WTC11 (cell line): ENCODE measurements around the gene USP49. TPM values are rescaled to one million over a fixed set of nuclear protein-coding genes. Genes with fewer than 3 reads are reported as not detected.

Experiments used
- ATAC-seq: fragments of 200-7000 bp; cut with Tn5 transposase; 2 replicates; pipeline ENCODE4 v1.10.0; 2021; ENCODE audit warnings: mild to moderate bottlenecking, moderate library complexity
- CTCF ChIA-PET: fragments of 300-600 bp; sonication (Branson Sonifier 250); formaldehyde crosslinking; loops from one replicate; lab custom pipeline; 2021; ENCODE audit warnings: antibody characterized with exemption; lab: Charles Lee
- POLR2A ChIA-PET: fragments of 350-600 bp; sonication (Branson Sonifier 250); formaldehyde crosslinking; loops from one replicate; lab custom pipeline; 2021; ENCODE audit warnings: antibody characterized with exemption; lab: Charles Lee
- DNase-seq: peaks from one replicate; pipeline ENCODE4 v3.0.0; 2021; ENCODE audit warnings: low spot score
- H3K27ac Mint-ChIP-seq: 2 replicates; pipeline ENCODE4 v1.8.0; 2021; ENCODE audit warnings: mixed read lengths
- H3K27me3 Mint-ChIP-seq: 2 replicates; pipeline ENCODE4 v1.8.0; 2021; ENCODE audit warnings: low read depth, mild to moderate bottlenecking, moderate library complexity, mixed read lengths
- H3K36me3 Mint-ChIP-seq: 2 replicates; pipeline ENCODE4 v1.8.0; 2021; ENCODE audit warnings: mixed read lengths
- H3K4me1 Mint-ChIP-seq: 2 replicates; pipeline ENCODE4 v1.8.0; 2022; ENCODE audit warnings: mixed read lengths
- H3K4me3 Mint-ChIP-seq: 2 replicates; pipeline ENCODE4 v1.8.0; 2021; ENCODE audit warnings: mild to moderate bottlenecking, moderate library complexity, mixed read lengths
- H3K9me3 Mint-ChIP-seq: 2 replicates; pipeline ENCODE4 v1.8.0; 2021; ENCODE audit warnings: mixed read lengths
- ARID4B ChIP-seq: sonication (generic); formaldehyde crosslinking; IDR thresholded peaks from 2 replicates; pipeline ENCODE4 v1.8.0; 2023; ENCODE audit warnings: missing genetic modification reagents, mild to moderate bottlenecking, borderline replicate concordance
- CBFB ChIP-seq: sonication (generic); formaldehyde crosslinking; IDR thresholded peaks from 2 replicates; pipeline ENCODE4 v1.8.1; 2022; ENCODE audit warnings: mild to moderate bottlenecking, low read depth, missing genetic modification reagents
- CDX4 ChIP-seq: fragments of 250-450 bp; sonication (Bioruptor Pico); IDR thresholded peaks from 2 replicates; pipeline ENCODE4 v1.9.0; 2021; ENCODE audit warnings: moderate library complexity, mild to moderate bottlenecking, inconsistent platforms, borderline replicate concordance
- CREB1 ChIP-seq: sonication (generic); formaldehyde crosslinking; IDR thresholded peaks from 2 replicates; pipeline ENCODE4 v1.8.0; 2023; ENCODE audit warnings: mild to moderate bottlenecking, missing genetic modification reagents
- ERG ChIP-seq: fragments of 250-450 bp; sonication (Bioruptor Pico); IDR thresholded peaks from 2 replicates; pipeline ENCODE4 v1.8.0; 2021; ENCODE audit warnings: mild to moderate bottlenecking
- FOXJ3 ChIP-seq: sonication (generic); formaldehyde crosslinking; IDR thresholded peaks from 2 replicates; pipeline ENCODE4 v1.9.0; 2021; ENCODE audit warnings: missing genetic modification reagents, mild to moderate bottlenecking, borderline replicate concordance
- FOXP1 ChIP-seq: sonication (generic); formaldehyde crosslinking; IDR thresholded peaks from 2 replicates; pipeline ENCODE4 v1.8.0; 2022; ENCODE audit warnings: missing genetic modification reagents, mild to moderate bottlenecking, moderate library complexity, borderline replicate concordance
- IRF2 ChIP-seq: sonication (generic); formaldehyde crosslinking; IDR thresholded peaks from 2 replicates; pipeline ENCODE4 v1.8.0; 2022; ENCODE audit warnings: low read depth, missing genetic modification reagents, borderline replicate concordance
- NFE2L1 ChIP-seq: sonication (generic); formaldehyde crosslinking; IDR thresholded peaks from 2 replicates; pipeline ENCODE4 v1.8.1; 2023; ENCODE audit warnings: missing genetic modification reagents
- PRDM15 ChIP-seq: sonication (generic); formaldehyde crosslinking; IDR thresholded peaks from 2 replicates; pipeline ENCODE4 v1.8.0; 2022; ENCODE audit warnings: missing genetic modification reagents
- PRRX2 ChIP-seq: fragments of 250-450 bp; sonication (Bioruptor Pico); IDR thresholded peaks from 2 replicates; pipeline ENCODE4 v1.8.0; 2021; ENCODE audit warnings: mild to moderate bottlenecking
- USF2 ChIP-seq: sonication (generic); formaldehyde crosslinking; IDR thresholded peaks from 2 replicates; pipeline ENCODE4 v1.8.1; 2023; ENCODE audit warnings: mild to moderate bottlenecking, missing genetic modification reagents, moderate library complexity
- ZNF532 ChIP-seq: fragments of 250-450 bp; sonication (Bioruptor Pico); IDR thresholded peaks from 2 replicates; pipeline ENCODE4 v1.9.0; 2021; ENCODE audit warnings: mild to moderate bottlenecking, borderline replicate concordance
- total RNA-seq: library from RNA; stranded (reverse); gene quantifications from 3 replicates; pipeline ENCODE4 v1.2.3, GENCODE V29; 2021

The USP49 gene
- total RNA-seq, 1 experiment from 2014 or later, result 18.4 TPM

- TF ChIP-seq FOXP1, result no peak
- TF ChIP-seq ZNF532, result no peak
- TF ChIP-seq PRRX2 (CRISPR knock-in tag), result no peak
- TF ChIP-seq FOXJ3 (CRISPR knock-in tag), result no peak
- TF ChIP-seq, all 79 proteins: peak for 0
Measured at GRCh38 chr6:41843178-41843577, 52.0 kb downstream of the USP49 start (continued).

- no peak for TF ChIP-seq CBFB (CRISPR knock-in tag)
- no peak for TF ChIP-seq USF2 (CRISPR knock-in tag)
- TF ChIP-seq IRF2 (CRISPR knock-in tag), result no peak
- TF ChIP-seq CDX4, result no peak
- no peak for TF ChIP-seq PRDM15 (CRISPR knock-in tag)
- TF ChIP-seq NFE2L1 (CRISPR knock-in tag), result no peak
- TF ChIP-seq CREB1, result no peak
- TF ChIP-seq ARID4B (CRISPR knock-in tag), result no peak
- no peak for TF ChIP-seq ERG (CRISPR knock-in tag)
- H3K4me1 Mint-ChIP-seq, result no peaks in the 10 kb centered on the region
- CTCF ChIA-PET, result interaction anchor here (0.7 to 1.0 kb wide), 2 partner anchors 10 to 101 kb away, joined by 3 to 5 read pairs; partner anchors contain the start of gene CCND3
Measured at GRCh38 chr6:41840326-41840725, 54.8 kb downstream of the USP49 start.

More at GRCh38 chr6:41840326-41840725, 54.8 kb downstream of the USP49 start:
- no peak for ATAC-seq
- no peaks in the 10 kb centered on the region for H3K9me3 Mint-ChIP-seq
- POLR2A ChIA-PET, result no interaction called here
- H3K4me3 Mint-ChIP-seq, result no peak overlapping the region
- no peak for DNase-seq
- H3K27ac Mint-ChIP-seq, result no peak overlapping the region
- no peaks in the 10 kb centered on the region for H3K36me3 Mint-ChIP-seq
- H3K27me3 Mint-ChIP-seq, result no peaks in the 10 kb centered on the region
